Dermis blood vessel endothelial cell (primary cell): ENCODE measurements around the gene RAD9B. TPM values are rescaled to one million over a fixed set of nuclear protein-coding genes. Genes with fewer than 3 reads are reported as not detected.
"Not testable (repeated sequence)": the region's sequence is repeated elsewhere in the genome, so short reads cannot be mapped to it uniquely, and the experiment has no call there.

Source experiments
- DNase-seq: peaks from one replicate; pipeline ENCODE4 v3.0.0; 2010
- total RNA-seq: library from RNA; depleted of rRNA; stranded (reverse); fragments of >200 nt; gene quantifications from 2 replicates; pipeline ENCODE4 v1.2.3, GENCODE V29; 2014

RAD9B gene
- 0.14 and 1.2 TPM in 2 replicates for total RNA-seq

DNA sequence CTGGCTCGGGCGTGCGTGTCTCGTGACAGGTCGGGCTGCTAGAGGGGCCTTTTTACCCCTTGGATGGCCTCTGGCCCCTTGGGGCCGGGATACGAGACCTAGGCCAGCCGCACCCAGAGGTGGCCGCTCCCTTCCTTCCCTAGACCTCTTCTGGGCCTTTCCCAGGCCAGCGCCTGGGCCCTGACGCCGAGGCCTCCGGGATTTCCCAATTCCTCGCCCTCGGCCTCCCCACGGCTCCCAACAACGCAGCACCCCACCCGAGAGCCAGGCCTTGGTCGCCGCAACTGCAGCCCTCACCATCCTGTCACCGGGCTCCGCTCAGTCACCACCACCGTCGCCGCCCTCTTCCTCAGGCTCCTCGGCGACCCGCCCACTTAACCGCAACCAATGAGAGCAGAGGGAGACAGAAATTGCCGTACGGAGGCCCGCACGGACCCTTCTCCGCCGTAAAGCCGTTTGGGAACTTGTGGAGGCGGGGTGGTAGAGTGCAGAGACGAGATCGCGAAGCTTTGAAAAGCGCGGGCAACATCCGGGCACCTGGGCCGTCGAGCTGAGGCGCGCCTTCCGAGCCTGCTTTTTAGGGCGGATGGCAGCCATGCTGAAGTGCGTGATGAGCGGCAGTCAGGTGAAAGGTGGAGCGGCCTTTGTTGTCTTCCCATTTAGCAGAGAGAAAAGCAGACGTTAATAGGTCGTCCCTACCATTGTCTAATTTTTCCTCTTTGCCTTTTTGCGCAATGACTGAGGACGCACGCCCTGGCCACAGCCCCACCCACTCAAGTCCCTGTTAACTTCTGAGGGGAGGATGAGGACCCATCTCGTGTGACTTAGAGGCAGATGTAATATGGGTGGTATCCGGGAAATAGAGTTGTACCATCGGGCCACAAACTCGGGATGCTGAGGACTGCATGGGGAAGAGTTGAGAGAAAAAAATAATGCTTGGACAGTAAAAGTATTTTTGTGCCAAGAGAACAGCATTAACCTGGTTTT is at the start of gene RAD9B, which contains the start of gene VPS29:
TSS of gene RAD9B (plus strand) at position 580 of the 987 bp plus-strand sequence. CDS start at position 587, 7 bp downstream.
TSS of gene VPS29 (minus strand) at position 360 of the 987 bp plus-strand sequence. CDS start at position 300, 60 bp downstream.
- peak; percentile 99 for DNase-seq

DNA sequence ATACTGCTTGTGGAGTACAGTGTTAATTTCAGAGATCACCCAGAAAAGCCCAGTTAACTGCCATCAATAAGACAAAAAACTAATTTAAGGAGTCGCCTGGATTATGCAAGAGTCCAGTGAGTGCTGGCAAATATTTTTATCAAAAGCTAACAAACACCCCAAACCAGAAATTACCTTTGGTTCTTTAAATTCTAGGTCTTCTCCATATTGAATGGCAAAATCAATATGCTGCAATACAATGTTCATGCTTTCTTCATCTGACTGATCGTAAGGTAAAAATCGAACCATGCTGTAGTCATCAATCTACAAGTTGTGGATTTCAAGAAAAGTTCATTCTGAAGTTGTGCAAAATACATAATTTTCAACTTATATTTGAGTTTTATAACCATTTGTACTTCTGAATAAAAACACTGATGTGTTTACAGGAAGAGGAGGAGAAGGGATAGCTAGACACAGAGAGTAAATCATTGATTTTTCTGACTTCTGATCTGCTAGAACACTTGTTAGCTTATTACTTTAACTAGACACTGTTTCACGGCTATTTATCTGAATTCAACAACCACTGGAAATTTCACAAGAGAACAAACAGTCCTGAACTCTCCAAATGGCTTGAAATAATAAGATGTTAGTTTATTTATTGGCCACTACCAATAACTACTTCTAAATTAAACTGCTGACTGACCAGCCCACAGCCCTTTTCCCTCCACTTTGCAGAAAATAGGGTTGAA is 48.4 kb upstream of the RAD9B start:
- no peak for DNase-seq

DNA sequence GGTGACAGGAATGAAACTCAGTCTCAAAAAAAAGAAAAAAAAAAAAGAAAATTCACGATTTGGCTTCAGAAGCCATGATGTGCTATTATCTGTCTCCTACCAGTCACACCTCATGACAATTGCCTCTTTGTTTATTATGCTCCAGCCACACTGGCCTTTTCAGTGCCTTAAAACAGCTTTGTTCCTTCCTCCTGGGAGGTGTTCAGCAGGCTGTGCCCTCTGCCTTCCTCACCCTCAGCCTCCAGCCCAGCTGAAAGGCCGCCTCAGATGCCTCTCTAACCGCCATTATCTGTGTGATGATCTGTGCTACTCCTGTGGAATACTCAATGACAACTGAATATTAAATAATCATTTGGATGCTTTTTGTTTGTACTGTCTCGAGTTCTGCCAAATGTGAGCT is 43.4 kb upstream of the RAD9B start:
- no peak for DNase-seq

DNA sequence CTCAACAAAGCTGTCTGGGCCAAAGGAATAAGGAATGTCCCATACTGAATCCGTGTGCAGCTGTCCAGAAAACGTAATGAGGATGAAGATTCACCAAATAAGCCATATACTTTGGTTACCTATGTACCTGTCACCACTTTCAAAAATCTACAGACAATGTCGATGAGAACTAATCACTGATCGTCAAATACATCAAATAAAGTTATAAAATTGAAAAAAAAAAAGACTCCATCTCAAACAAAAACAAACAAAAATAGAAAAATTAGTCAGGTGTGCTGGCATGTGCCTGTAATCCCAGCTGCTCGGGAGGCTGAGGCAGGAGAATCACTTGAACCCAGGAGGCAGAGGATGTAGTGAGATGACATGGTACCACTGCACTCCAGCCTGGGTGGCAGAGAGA is 40.9 kb upstream of the RAD9B start:
- not testable (repeated sequence) for DNase-seq

DNA sequence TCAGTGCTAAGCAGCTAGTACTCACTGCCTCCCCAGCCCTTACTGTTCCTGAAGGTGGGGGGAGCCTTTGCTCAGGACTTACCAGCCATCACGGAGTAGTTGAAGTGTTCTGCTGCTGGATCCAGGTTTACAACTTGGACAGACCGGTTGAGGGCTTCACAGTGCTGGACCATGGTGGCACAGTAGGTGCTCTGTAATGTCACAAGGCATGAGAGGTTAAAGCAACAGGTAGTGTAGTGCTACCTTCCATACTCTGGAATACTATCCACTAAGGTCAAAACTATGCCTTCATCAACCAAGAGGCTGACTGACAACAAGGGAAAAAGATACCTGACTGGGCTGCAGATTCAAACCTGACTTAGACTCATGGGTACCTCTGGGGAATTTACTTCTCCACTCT is 37.1 kb upstream of the RAD9B start:
- no peak for DNase-seq

DNA sequence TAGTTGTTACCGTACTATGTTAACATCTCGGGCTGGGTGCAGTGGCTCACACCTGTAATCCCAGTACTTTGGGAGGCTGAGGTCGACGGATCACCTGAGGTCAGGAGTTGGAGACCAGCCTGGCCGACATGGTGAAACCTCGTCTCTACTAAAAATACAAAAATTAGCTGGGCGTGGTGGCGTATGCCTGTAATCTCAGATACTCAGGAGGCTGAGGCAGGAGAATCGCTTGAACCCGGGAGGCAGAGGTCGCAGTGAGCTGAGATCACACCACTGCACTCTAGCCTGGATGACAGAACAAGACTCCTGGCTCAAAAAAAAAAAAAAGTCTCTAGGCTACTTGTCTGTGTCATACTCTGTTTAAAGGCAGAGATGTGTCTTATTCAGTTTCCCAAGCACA is 36.4 kb upstream of the RAD9B start:
- DNase-seq, result not testable (repeated sequence)

DNA sequence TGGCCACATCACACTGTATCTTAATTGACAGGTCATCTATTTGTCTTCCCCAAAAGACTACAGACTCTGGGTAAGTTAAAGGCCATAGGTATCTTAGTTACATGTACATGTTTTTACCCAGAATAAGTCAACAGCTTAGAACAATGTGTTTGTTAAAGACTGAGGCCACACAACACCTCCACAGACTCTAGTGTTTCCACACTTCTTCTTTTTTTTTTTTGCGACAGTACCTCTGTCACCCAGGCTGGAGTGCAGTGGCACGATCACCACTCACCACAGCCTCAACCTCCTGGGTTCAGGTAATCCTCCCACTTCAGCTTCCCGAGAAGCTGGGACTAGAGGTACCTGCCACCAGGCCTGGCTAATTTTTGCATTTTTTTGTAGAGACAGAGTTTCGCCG is 35.3 kb upstream of the RAD9B start:
- DNase-seq, result no peak

DNA sequence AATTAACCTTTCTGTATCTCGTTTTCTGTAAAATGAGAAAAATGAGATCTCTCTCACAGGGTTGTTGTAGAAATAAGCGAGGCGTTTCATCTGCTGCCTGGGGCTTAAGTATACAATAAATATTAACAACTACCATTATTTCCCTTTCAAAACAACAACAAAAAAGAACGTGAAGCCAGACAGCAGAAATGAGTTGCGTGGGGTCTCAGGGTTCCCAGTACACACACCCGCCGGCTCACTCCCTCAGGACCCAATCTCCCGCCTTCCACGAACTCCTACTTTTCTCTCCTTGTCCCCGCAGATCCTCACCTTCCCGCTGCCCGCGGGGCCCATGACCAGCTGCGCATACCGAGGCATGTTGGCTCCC is 34.3 kb upstream of the RAD9B start:
- no peak for DNase-seq

DNA sequence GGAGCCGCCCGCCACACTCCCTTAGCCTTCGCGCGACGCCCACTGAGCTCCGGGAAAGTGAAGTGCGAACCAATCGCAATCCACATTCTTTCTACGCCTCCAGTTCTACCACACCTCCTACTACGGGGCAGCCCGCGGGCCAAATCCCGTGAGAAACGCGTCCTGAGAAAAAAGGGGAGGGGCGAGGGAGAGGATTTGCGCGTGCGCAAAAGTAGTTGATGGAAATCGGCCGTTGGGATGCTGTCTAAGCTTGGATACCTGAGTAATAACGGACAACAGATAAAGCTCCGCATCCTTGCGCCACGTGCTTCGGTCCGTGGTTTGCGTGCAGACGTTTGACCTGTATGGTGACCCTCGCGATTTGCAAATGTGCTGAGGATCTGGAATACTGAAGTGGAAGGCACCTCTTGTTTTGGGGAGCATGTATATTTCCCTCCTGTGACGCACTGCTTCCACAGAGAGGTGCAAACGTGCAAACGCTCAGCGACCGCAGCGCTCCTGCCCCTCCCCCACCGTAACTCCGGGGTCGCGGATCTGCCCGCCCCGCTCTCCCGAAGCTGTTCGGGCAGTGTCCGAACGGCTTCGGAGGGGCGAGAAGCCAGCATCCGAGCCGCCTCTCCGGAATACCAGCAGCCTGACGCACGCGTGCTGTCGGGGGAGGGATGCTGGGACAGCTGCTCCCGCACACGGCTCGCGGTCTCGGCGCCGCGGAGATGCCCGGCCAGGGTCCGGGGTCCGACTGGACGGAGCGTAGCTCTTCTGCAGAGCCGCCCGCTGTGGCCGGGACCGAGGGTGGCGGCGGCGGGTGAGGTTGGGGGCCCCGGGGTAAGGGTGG is 33.7 kb upstream of the RAD9B start, which contains the start of the genes FAM216A and GPN3:
TSS of gene FAM216A (plus strand) at position 632 of the 835 bp plus-strand sequence. CDS start at position 663, 31 bp downstream.
TSS of gene GPN3 (minus strand) at position 44 of the 835 bp plus-strand sequence. CDS start 54 bp downstream, outside the sequence.
- peak; percentile 99 for DNase-seq

DNA sequence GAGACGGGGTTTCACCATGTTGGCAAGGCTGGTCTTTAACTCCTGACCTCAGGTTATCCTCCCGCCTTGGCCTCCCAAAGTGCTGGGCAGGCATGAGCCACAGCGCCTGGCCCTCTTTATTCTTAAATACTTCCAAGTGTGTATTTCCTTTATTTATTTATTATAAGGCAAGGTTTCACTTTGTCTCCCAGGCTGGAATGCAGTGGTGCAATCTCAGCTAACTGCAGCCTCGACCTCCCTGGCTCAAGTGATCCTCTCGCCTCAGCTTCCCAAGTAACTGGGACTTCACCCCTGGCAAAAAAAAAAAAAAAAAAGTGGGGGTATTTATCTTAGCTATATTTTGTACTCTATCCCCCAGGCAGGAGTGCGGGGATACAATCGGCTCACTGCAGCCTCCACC is 26.7 kb upstream of the RAD9B start:
- DNase-seq, result no peak

DNA sequence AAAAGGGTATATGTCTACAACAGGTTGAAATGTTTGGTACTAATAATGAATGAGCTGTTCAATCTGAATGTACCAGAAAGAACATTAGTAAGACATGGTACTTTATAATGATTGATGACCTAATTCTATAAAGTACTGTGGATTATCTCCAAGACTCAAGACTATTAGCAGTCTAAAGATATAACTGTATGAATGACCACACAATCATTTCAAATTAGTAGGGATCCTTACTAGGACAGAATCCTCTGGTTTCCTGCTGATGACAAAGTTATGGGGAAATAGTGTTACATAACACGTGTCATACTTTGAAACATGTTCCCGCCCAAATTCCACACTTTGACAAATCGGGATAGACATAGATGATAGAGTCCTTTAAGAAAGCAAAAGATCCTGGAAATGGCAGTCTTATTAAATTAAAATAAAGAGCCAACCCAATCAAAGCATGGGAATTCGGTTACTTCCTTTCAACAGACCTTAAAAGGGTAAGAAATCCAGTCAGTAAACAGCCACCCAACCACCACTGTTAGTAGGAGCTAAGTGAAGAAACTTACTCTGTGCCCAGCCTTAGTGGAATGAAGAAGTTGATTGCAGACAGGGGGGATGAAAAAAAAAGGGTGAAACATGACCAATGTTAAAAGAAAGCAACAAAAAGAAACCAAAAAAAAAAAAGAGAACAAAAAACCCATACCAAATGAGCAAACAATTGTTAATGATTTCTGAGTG is 3.0 kb upstream of the RAD9B start:
- no peak for DNase-seq

DNA sequence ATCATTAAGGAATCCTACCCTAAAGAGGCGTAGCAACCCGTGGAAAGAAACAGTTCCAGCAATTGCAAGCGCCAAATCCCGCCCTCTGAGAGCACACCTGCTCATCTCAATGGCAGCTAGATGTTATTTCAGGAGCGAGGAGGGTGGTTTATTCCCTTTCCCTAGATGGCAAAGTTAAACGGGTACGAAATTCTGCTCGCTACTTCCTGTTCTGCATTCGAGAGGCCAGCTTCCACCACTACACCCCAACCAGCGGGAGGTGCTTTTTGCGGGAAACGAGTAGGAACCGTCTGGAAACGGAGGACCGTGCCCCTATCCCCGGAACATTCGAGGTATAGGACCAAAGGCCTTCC is 756 bp upstream of the RAD9B start:
- DNase-seq, result peak; percentile 61

DNA sequence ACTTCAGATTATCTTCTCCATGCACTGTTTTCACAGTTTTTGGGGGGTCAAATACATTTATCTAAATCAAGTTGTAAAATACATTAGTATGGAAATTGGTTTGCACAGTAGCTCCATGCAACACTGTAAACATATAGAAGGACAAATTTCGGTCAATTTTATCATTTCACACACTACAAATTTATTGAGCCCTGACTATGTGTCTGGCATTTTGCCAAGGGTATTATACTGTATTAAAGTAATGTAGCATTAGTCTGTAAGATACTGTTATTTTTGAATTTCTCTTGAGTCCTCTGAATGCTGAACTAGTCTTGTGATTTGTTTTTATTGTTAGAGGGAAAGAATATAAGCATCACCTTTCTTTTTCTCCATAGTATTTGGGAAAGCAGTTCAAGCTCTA is 1.3 kb downstream of the RAD9B start:
- DNase-seq, result no peak

DNA sequence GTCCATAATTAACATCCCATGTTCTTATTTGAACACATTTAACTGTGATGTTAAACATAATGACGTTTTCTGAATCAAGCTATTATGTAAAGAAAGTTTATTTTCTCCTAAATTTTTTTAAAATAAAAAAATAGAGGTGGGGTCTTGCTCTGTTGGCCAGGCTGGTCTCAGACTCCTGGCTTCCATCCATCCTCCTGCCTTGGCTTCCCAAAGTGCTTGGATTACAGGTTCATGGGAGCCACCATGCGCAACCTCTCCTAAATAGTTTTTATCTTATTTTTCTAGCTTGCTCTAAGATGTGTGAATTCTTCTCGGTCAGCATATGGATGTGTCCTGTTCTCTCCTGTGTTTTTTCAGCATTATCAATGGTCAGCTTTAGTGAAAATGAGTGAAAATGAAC is 3.2 kb downstream of the RAD9B start:
- no peak for DNase-seq

DNA sequence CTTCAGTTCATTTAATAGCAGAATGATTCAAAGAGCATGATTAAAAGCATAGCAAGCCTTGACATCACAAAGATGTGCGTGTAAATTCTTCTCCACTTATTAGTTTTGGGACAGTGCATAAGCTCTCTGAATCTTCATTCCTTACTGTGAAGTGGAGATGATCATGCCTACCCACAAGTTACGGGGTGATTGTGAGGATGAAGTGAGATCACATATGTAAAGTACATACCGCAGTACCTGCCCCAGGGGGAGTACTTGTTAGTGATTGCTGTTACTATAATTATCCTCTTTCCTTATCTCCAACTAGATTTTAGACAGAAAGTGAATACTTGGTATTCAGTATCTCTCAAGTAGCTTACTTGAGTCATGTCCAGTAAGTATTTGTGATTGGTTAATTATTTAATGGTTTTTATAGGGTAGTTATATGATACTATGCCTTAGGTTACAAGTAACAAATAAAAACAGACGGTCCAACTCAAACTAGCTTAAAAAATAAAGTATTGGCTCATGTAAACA is 6.0 kb downstream of the RAD9B start:
- no peak for DNase-seq

DNA sequence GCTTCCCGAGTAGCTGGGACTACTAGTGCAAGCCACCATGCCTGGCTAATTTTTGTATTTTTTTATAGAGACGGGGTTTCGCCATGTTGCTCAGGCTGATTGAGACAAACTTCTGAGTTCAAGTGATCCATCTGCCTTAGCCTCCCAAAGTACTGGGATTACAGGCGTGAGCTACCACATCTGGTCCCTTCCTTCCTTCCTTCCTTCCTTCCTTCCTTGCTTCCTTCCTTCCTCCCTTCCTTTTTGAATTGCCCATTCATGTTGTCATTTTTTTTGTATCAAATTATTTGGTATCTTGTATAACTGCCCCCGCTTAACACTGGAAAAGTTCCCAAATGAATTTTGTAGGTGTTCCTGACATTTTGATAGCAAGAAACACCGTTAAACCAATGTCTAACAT is 11.7 kb downstream of the RAD9B start:
- DNase-seq, result no peak

DNA sequence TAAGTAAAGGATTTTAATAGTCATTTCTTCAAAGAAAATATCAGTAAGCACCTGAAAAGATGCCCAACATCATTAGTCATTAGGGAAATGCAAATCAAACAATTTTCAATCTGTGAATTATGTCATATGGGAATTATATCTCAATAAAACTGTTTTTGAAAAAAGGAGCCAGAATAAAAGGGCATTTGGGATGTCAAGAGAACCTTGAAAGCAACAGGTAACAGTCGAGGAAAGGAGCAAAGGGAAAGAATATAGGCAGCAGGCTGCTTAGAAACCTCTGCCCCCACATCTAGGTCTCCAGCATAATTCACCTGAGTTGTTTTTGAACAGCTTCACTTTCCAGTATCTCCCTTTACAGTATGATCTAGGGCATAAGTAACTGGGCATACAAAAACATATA is 12.2 kb downstream of the RAD9B start:
- DNase-seq, result no peak

DNA sequence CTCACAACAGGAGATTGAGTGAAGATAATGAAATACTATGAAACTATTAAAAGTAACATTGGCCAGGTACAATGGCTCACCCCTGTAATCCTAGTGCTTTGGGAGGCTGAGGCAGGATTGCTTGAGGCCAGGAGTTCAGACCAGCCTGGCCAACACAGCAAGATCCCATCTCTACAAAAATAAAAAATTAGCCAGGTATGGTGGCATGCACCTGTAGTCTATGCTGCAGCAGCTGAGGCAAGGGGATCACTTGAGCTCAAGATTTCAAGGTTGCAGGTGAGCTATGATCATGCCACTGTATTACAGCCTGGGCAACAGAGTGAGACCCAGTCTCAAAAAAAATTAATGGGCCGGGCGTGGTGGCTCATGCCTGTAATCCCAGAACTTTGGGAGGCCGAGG is 14.9 kb downstream of the RAD9B start:
- DNase-seq, result no peak

DNA sequence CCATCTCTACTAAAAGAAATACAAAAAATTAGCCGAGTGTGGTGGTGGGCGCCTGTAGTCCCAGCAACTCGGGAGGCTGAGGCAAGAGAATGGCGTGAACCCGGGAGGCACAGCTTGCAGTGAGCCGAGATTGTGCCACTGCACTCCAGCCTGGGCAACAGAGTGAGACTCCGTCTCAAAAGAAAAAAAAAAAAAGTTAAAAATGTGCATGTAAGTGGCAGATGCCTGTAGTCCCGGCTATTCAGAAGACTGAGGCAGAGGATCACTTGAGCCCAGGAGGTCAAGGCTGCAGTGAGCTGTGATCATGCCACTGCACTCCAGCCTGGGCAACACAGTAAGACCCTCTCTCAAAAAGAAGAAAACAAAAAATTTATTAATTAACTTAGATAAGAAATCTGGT is 15.9 kb downstream of the RAD9B start:
- DNase-seq, result not testable (repeated sequence)

DNA sequence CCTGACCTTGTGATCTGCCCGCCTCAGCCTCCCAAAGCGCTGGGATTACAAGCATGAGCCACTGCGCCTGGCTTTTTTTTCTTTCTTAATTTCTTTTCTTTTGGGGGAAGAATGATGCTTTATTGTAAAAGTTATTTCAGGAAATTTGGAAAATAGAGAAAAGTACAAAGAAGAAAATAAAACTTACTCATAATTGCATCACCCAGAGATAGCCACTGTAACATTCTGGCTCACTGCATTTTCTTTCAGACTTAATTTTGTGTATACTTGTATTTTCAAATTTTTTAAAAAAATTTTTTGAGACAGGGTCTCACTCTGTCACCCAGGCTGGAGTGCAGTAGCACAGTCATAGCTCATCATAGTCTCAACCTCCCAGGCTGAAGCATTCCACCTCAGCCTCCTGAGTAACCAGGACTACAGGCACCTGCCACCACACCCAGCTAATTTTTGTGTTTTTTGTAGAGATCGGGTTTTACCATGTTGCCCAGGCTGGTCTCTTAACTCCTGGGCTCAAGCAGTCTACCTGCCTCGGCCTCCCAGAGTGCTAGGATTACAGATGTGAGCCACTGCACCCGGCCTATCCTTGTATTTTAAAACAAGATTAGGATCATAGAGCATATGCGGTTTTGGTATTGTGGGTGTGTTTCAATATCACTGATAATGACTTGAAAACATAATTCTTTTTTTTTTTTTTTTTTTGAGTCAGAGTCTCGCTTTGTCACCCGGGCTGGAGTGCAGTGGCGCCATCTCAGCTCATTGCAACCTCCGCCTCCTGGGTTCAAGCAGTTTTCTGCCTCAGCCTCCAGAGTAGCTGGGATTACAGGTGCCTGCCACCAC is 19.0 kb downstream of the RAD9B start:
- DNase-seq, result not testable (repeated sequence)
